Kidney glomerular epithelial cell (primary cell): ENCODE results near the gene TBC1D8.
A peak's percentile ranks its signal among the peaks of the same experiment; 100 is the strongest.

ENCODE experiments used
- DNase-seq: peaks from one replicate; lab custom pipeline; 2025; lab: John Stamatoyannopoulos, UW

The TBC1D8 gene

DNA sequence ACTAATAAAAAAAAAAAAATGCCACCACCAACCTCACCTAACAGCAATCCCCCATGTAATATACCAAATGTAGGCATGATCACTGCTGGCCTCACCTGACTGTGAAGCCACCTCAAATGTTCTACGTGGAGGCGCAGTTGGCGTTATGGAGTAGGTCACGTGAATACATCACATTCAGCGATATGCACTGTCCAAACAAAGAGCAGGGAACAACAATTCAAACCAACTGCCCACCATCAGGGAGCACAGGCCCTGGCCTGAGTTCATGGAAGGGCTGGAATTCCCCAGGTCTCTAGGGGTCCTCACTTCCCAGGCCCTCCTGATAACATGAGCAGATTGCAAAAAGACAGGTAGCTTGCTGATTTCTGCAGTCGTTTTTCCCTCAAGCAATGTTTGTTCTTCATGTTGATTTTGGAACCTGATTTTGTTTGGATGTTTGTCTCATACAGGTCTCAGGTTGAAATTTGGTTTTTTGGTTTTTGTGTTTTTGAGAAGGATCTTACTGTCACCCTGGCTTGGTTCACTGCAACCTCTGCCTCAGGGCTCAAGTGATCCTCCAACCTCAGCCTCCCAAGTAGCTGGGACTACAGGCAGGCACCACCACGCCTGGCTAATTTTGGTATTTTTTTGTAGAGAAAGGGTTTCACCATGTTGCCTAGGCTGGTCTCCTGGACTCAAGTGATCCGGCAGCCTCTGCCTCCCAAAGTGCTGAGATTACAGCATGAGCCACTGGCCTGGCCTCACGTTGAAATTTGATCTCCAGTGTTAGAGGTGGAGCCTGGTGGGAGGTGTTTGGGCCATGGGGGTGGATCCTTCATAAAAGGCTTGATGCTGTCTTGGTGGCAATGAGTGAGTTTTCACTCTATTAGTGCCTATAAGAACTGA lies 15.5 kb downstream of the TBC1D8 start:
- no peak for DNase-seq

DNA sequence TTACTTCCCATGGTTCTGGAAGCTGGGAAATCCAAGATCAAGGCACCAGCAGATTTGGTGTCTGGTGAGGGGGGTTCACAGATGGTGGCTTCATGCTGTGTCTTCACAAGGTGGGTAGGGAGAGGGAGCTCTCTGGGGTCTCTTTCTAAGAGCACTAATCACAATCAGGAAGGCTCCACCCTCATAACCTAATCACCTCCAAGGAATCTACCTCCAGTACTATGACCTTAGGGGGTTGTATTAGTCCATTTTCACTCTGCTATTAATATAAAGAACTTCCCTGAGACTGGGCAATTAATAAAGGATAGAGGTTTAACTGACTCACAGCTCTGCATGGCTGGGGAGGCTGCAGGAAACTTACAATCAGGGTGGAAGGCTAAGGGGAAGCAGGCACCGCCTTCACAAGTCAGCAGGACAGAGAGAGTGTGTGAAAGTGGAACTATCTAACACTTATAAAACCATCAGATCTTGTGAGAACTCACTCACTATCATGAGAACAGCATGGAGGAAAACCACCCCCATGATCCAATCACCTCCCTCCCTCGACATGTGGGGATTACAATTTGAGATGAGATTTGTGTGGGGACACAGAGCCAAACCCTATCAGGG lies 17.6 kb downstream of the TBC1D8 start:
- DNase-seq: no peak

DNA sequence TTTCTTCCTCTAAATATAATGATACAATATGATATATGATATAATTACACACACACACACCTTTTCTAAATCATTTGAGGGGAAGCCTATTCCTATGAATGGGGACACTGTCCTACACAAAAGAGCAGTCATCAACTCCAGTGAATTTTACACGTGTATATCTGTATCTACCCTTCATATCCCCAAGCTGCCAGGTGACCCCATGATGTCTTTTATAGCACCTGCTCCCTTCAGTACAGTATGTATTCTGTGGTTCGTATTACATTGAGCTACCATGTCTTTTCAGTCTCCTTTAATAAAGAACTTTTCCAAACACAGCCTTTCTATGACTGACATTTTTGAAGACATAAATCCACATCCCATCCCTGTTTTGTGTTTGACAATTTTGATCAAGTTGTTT lies 19.0 kb downstream of the TBC1D8 start:
- DNase-seq: no peak

DNA sequence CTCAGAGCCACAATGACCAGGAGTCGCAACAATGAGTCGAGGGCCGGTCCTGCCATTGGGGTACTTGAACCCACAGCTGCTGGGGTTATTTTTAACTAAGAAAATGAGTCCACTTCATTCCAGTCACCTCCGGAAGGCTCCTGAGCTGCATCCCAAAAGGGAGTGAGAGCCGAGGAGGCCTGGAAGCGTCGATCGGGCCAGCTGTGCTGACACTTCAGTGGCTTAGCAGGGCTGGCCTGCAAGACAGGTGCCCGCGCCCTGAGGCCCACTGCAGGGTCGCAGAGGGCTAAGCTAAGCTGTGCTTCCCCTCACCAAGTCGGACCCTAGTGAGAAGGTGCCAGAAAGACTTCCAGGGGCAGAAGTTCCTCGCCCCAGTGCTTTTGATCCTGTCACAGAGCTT lies 21.1 kb downstream of the TBC1D8 start:
- DNase-seq: no peak

DNA sequence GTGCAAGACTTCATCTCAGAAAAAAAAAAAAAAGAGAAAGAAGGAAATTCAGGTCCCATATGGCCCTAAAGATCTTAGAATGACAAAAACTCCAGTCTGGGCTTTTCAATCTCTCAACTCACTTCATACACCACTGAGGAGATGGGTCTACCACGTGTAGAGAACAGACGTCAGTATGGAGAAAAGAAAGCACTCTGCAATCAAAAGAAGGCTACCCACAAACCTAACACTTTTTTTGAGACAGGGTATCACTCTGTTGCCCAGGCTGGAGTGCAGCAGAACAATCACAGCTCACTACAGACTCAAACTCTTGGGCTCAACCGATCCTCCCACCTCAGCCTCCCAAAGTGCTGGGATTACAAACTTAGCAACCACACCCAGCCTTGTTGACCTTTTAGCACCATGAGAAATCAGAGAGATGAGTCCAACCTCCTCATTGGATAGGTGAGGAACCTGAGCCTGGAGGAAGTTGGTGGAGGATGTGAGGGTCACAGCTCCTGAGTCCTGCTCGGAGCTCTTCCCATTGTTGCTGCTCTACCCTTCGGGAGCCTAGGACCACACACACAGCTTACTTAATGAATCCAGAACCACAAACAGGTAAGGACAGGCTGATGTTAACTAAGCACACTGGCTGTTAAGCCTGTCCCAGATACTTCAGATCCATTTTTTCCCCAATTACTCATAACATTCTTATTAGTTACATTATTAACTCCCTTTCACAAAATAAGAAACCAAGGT lies 23.7 kb downstream of the TBC1D8 start:
- no peak for DNase-seq

DNA sequence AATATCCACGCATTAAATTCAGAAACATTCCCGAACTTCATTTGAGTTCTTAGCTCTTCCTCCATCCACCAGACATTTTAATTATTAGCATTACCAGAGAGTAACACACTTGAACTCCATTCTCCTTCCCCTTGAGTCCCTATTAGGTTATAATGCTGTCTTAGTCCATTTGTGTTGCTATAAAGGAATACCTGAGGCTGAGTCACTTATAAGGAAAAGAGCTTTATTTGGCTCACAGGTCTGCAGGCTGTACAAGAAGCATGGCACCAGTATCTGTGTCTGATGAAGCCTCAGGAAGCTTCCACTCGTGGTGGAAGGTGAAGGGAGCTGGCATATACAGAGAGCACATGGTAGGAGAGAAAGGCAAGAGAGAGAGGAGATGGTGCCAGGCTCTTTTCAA lies 25.4 kb downstream of the TBC1D8 start:
- no peak for DNase-seq

DNA sequence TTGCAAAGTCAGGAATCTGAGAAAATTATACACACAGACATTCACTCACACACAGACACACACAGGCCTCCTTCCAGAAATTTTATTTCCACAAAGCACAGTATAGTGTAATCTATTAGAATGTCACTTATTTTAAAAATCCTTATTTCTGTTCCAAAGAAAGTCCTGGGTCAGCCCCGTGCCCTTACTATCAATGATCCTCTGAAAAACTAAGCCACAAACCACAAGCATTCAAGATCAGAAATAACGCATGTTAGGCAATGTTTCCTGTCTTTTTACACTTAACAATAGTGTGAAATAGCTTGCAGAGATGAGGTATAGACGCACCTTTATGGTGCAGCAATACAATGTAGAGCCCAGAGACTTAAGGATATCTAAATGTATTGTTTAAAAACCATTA lies 25.8 kb downstream of the TBC1D8 start:
- DNase-seq: peak; percentile 43

DNA sequence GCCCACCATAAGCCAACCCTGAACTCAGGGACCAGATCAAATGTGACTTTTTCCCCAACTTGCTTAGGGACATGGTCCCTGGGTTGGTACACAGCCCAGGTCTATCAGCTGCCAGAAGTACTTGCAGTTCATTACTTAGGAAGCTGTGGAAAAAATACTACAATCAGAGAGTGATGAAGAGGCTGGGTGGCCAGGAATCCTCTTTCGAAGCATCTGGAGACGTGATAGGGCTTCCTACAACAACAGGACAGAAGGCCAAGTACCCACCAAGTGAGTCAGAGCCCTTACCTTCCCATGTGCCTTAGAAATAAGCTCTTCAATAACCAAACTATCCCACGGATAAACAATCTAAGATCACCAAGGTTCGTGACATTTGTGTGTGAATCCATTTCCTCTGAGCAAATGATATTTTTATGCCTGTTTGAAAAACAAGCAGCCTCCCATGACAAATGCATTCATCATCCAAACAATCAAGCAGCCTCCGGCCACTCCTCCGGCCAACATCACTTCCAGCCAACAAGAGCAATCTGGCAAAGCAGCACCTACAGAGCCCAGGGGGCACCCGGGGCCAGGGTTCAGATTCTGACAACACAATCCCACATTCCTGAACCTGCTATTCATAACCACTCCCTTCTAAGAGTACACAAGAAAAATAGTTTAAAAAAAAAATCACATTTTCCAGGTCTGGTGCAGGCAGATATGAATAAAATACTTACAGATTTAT lies 26.4 kb downstream of the TBC1D8 start:
- peak; percentile 80 for DNase-seq

DNA sequence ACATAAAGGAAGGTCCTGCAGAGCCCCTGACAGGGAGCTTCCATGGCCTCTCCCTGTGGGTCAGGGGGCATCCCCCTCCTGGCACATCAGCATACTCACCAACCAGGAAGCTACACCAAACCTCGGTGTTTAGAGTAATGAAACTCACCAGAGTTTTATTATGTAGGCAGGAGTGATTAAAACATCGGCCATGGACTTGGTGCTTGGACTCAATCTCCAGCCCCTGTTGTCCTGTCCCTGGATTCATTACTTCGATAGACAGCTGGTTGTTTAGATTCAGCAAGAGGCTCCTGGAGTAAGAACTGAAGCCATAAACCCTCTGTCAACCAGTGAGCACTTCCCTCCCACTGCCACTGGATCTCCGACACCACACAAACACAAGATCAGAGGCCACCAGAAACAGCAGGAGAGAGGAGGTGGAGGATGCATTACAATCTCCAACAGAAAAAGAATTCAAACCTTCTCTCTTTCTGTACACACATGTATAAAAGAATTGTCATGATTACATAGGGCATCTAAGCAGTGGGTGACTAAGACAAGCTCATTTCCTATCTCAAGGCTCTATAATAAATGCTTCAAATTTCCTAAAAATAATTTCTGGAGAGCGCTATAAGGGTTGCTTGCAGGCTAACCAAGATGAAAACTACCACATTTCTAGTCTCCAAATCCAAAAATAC lies 27.2 kb downstream of the TBC1D8 start:
- DNase-seq: no peak

DNA sequence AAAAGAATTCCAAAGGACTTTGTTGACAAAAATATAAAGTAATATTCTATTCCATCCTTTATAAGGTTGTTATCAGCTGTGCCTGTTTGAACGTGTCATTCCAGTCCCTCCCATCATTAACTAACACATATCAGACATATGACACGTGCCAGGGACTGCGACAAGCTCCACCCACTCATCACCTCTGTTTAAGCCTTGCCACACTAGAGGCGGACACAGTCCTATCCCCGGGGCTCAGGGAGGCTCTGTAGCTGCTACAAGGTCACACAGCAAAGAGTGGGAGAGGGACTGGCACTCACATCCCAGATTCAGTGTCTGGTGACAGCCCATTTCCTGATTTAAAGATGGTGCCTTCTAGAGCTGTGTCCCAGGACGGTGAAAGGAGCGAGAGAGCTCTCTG lies 30.0 kb downstream of the TBC1D8 start:
- DNase-seq: no peak

DNA sequence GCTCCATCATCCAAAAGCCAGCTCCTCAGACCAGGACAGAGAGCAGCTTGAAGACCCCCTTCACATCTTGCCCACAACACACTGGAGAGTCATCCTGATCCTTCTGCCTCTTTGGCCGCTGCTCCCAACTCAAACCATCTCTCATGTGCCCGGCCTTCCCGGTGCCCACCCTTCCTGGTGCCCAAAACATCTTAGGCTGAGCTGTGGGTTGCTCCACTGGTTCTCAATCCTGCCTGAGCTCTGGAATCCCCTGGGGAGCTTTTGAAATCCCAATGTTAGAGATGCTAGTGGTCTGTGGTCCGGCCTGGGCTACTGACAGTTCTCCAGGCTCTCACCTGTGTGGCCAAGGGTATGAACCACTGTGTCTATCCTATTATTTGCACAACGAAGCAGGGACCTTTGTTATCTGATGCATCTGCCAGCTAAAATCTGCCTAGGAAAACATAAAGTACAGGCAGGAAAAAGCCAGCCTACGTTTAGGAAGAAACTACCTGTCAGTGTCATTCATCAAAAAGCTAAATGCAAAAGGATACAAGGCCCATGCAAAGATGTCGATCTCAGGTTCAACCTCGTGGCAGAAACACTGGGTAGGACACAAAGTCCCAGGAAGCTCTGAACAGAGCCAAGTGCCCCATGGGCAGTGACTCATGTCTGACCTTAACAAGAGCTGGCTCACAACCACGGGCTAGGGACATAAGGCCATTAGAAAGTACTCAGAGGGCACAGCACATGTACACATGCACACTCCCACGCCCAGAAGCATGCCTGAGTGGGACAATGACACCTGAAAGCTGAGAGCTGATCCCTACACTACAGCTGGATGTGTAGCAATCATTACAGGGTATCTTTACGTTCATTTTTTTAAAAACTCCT lies 30.8 kb downstream of the TBC1D8 start:
- no peak for DNase-seq

DNA sequence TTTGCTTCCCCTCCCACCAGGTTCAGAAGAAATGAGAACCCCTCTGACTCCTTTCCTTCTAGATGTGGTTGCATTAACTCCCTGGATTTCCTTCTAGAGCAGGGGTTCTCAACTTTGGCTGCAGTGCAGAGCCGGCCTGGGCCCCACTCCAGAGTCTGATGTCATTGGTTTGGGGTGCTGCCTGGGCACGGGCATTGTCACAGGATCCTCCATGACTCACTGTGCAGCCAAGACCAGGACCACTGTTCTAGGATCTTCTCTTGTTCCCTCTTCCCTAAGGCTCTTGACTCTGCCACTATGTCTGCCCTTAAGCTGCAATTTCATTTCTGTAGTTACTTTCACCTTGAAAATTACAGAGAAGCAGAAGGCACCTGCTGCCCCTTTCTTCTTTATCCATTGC lies 31.8 kb downstream of the TBC1D8 start:
- DNase-seq: no peak

DNA sequence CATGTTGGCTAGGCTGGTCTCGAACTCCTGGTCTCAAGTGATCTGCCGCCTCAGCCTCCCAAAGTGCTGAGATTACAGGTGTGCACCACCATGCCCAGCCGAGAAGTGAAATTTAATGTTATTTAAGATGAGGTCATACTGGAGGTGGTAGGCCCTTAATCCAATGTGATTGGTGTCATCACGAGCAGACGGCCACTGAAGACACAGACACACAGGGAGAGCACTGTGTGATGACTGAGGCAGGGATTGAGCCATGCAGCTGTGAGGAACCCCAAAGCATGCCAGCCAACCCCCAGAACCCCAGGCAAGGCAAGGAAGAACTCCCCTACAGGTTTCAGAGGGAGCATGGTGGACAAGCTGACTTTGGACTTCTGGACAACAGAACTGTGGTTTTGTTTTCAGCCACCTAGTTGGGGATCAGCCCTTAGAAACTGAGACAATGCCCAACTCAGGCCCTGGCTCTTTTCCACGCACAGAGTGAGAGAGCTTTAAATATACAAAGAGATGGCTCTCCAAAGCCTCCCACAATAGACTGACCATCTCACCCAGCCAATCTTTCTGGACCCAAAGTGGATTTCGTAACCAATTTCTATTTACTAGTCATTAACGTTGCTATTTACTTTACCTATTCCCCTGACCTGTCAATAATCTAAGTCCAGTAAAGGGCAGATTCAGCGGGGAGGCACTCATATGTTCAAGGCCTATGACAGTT lies 34.2 kb downstream of the TBC1D8 start:
- DNase-seq: no peak

DNA sequence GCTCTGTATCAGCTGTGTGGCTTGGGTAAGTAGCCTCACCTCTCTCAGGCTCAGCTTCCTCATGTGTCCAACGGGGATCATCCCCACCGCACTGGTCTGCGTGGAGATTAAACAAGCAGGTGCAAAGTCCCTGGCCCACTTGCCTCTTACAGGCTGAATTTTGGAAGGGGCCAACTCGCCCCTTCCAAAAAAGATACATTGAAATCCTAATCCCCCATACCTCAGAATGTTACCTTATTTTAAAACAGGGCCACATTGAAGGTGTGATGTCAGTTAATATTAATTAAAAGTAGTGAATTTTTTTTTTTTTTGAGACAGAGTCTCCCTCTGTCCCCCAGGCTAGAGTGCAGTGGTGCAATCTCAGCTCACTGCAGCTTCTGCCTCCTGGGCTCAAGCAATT lies 34.8 kb downstream of the TBC1D8 start:
- DNase-seq: no peak

DNA sequence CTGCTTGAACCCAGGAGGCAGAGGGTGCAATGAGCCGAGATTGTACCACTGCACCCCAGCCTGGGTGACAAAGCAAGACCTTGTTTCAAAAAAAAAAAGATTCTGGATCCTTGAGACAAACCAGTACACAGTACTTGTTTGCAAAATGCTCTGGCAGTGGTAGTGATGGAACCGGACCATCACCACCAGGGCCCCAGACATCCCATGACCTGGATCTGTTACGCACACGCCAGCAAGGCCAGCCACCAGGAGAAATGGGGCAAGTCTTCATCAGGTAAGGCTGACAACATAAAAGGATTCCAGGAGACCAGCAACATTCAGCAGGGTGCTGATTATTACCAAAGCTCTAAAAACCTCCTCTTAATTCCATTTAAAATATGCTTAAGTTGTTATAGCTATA lies 35.5 kb downstream of the TBC1D8 start:
- no peak for DNase-seq

DNA sequence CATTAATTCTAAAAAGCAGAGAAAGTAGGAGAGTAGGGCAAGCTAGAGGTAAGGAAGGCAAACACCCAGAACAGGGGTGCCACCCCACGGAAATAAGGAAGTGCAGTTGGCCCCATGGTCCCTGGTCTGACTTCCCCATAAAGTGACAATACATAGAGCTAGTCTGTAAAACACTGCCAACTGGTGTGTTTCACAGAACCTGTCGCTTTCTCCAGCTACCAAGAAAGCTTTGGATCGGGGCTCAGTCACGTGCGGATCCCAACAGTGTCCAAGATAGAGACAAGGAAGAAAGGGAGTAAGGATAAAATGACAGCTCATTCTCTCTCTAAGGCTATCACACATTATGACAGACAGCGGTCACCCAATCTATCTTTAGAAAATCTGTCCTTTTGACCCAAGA lies 36.4 kb downstream of the TBC1D8 start:
- DNase-seq: no peak

DNA sequence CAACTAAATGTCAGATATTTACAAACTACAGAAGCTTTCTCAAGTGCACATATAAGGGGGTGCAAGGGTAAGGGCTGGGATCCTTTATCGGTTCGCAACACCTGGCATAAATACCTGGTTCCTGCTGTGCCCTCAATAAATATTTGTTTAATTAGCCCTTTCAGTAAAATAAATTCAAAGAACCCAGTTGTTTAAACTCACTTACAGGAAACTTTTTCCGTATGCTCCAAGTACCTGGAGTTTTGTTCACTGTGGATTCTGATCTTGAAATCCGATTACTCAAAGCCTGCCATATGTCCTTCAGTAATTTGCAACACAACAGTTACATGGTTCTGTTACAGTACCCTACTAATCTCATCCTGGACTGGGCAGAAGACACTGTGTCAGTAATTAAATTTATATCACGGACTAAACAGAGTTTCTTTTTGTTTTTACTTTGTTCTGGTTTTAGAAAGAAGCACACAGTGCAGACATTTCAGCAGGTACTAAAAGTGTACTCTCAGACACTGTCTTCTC lies 36.9 kb downstream of the TBC1D8 start:
- DNase-seq: no peak

DNA sequence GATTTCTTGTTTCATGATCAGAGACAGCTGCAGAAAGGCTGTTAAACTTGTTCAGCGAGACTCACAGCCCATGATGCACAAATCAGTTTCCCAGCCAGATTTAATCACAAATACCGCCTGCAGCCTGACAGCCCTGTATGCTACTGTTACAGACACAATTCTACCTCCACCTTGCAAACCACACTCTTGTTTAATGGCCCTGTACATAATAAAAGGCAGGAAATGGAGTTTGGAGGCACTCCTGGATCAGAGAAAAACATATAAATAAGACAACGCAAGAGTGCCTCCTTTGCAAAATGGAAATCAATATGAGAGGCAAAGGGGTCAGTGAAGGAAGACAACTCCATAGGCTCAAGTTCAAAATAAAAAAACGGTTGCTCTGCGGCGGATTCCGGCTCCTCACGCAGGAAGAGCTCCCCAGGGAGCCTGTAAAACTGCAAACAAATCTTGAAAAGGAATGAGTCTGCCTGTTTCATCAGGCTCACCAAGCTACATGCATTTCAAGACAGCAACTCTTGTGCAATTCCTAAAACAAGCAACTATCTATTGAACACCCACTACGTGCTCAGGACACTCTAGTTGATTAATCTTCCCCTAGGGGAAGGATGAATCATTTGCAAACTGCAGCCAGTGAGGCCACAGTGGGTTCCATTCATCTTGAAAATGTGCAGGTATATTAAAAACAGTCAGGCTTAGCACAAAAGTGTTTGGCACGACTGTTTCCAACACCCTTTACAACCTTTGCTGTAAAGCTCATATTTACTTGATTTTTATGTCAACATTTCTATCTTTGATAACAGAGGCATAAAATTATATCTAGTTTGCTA lies 37.5 kb downstream of the TBC1D8 start:
- DNase-seq: no peak

DNA sequence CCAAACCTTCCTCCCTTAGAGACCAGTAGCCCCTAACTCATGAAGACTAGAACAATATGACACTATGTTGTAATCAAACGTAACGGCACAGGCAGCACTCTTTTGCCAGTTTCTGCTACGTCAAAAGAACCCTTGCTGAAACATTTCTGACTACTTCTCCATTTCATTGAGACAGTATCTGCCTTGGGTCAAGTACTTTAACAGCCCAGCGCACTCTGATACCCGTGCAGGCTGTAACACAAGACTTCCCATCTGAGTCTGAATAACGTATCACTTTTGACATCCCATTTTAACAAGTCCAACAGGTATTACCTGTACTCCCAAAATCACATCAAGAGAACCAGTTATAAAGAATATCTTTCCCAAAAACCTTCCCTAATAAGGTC lies 38.4 kb downstream of the TBC1D8 start:
- DNase-seq: no peak
